ENCODE measurements around the gene DSC1.

DNA sequence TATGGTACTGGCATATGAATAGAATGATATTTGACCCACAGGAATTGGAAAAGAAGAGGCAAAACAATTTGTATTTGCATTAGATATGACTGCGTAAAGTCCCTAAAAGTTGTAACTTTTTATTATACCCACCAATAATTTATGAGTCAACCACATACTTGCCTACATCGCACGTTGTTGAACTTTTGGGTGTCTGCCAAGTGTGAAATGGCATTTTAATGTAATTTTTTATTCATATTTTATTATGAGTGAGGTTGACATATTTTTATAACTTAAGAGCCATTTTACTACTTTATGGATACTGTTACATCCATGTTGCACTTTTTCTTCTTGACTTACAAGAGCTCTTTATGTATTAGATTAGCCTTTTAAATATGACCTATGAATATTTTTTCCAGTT is 65.0 kb downstream of the DSC1 start:
- TF ChIP-seq, protein P1, sequence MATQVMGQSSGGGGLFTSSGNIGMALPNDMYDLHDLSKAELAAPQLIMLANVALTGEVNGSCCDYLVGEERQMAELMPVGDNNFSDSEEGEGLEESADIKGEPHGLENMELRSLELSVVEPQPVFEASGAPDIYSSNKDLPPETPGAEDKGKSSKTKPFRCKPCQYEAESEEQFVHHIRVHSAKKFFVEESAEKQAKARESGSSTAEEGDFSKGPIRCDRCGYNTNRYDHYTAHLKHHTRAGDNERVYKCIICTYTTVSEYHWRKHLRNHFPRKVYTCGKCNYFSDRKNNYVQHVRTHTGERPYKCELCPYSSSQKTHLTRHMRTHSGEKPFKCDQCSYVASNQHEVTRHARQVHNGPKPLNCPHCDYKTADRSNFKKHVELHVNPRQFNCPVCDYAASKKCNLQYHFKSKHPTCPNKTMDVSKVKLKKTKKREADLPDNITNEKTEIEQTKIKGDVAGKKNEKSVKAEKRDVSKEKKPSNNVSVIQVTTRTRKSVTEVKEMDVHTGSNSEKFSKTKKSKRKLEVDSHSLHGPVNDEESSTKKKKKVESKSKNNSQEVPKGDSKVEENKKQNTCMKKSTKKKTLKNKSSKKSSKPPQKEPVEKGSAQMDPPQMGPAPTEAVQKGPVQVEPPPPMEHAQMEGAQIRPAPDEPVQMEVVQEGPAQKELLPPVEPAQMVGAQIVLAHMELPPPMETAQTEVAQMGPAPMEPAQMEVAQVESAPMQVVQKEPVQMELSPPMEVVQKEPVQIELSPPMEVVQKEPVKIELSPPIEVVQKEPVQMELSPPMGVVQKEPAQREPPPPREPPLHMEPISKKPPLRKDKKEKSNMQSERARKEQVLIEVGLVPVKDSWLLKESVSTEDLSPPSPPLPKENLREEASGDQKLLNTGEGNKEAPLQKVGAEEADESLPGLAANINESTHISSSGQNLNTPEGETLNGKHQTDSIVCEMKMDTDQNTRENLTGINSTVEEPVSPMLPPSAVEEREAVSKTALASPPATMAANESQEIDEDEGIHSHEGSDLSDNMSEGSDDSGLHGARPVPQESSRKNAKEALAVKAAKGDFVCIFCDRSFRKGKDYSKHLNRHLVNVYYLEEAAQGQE (IDR thresholded peaks at IDR 0.05; ENCODE audit: insufficient read depth in 1 of 2, low read depth in 2 of 2, low read length in 2 of 2): no peak
- TF ChIP-seq POLR2AphosphoS5 (IDR thresholded peaks at IDR 0.05; ENCODE audit: low read depth, low read length): no peak

Measured in PFSK-1 (cell line).